HG02678 (cell line): ENCODE measurements around the gene ZNF490.

Experiments used
- ATAC-seq: cut with Tn5 transposase; IDR thresholded peaks from one replicate; pipeline ENCODE4 v1.9.1; 2021; ENCODE audit warnings: mild to moderate bottlenecking, moderate library complexity; ENCODE audit not compliant: unreplicated experiment

Gene ZNF490

GRCh38 chr19:12546068-12546467 is 64.5 kb downstream of the ZNF490 start:
- no peak for ATAC-seq

GRCh38 chr19:12545267-12545666 is 65.3 kb downstream of the ZNF490 start:
- no peak for ATAC-seq

- no peak for ATAC-seq
Observed at GRCh38 chr19:12544401-12544876, 66.2 kb downstream of the ZNF490 start.

- ATAC-seq, result no peak
Observed at GRCh38 chr19:12543855-12544254, 66.8 kb downstream of the ZNF490 start.
